GM12892 (cell line): ENCODE data around the gene ZBTB20.

Experiments used
- POLR2A ChIP-seq: IDR thresholded peaks from 2 replicates; pipeline ENCODE4 v1.6.1; 2011; ENCODE audit warnings: low read depth, low read length, control low read depth
- POLR2AphosphoS5 ChIP-seq: IDR thresholded peaks from 2 replicates; pipeline ENCODE4 v1.6.1; 2011; ENCODE audit warnings: low read depth, low read length, control low read depth
- TAF1 ChIP-seq: IDR thresholded peaks from 2 replicates; pipeline ENCODE4 v1.6.1; 2011; ENCODE audit warnings: low read depth, mild to moderate bottlenecking, control low read depth, low read length, borderline replicate concordance

DNA sequence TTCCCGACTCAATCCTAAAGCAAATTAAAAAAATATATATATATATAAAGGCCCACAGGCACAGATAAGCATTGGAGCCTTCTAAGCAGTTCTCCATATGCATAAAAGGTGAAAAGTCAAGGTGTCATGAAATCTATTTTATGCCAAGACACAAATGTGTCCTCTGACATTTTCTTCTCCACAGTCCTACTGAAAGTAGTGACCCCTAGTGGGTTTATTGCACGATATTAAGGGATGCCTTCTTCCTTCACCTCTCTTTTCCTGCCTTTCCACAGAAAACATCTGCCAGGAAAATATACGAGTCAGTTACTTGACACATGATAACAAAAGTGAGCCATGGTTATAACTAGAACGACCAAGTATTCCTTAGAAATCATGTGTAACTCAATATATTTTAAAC is 550.1 kb downstream of the ZBTB20 start:
- TF ChIP-seq POLR2A (no peak), POLR2AphosphoS5 (no peak), TAF1 (no peak)
